DND-41 (cell line): Measurements from ENCODE around the gene HERC5.

Source experiments
- EZH2 ChIP-seq: IDR thresholded peaks from 3 replicates; pipeline ENCODE4 v1.6.1; 2012; ENCODE audit warnings: borderline replicate concordance, low read depth, mild to moderate bottlenecking, moderate library complexity, low read length, inconsistent platforms; ENCODE audit not compliant: severe bottlenecking
- TF ChIP-seq, protein P1 (sequence below): IDR thresholded peaks from 2 replicates; pipeline ENCODE4 v1.5.1; 2012; ENCODE audit warnings: borderline replicate concordance, low read length, moderate library complexity, mild to moderate bottlenecking; ENCODE audit not compliant: poor library complexity, severe bottlenecking; ENCODE audit errors: extremely low read depth

DNA sequence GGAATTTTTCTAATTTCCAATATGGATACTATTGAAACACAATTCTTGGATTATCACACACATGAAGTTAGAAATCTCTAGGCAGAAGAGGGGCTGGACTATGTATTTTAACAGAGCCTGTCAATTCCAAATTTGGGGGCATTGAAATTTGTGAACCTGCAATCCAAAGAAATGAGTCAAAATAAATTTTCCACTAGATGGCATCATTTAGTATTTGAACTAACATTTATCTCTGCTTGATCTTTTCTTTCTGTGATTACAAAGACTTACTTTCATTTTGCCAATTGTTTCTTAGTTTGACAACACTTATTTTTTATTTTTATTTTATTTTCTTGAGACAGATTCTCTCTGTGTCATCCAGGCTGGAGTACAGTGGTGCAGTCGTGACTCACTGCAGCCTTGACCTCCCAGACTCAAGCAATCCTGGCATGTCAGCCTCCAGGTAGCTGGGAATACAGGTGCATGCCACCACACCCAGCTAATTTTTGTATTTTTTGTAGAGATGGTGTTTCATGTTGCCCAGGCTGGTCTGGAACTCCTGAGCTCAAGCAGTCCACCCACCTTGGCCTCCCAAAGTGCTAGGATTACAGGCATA is 69.4 kb downstream of the HERC5 start:
- TF ChIP-seq, protein P1, sequence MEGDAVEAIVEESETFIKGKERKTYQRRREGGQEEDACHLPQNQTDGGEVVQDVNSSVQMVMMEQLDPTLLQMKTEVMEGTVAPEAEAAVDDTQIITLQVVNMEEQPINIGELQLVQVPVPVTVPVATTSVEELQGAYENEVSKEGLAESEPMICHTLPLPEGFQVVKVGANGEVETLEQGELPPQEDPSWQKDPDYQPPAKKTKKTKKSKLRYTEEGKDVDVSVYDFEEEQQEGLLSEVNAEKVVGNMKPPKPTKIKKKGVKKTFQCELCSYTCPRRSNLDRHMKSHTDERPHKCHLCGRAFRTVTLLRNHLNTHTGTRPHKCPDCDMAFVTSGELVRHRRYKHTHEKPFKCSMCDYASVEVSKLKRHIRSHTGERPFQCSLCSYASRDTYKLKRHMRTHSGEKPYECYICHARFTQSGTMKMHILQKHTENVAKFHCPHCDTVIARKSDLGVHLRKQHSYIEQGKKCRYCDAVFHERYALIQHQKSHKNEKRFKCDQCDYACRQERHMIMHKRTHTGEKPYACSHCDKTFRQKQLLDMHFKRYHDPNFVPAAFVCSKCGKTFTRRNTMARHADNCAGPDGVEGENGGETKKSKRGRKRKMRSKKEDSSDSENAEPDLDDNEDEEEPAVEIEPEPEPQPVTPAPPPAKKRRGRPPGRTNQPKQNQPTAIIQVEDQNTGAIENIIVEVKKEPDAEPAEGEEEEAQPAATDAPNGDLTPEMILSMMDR, result peak; percentile 62
- TF ChIP-seq EZH2, result no peak
